MCF 10A (cell line): Measurements from ENCODE around the gene AMZ1. TPM values are rescaled to one million over a fixed set of nuclear protein-coding genes. Genes with fewer than 3 reads are reported as not detected.

ENCODE experiments used
- BruUV-seq: library from RNA; stranded (reverse); fragments of 400-500 nt; replicated peaks from 2 replicates; lab custom pipeline; 2021; lab: Mats Ljungman, UMichigan
- CTCF ChIA-PET: fragments of 300-600 bp; sonication (Branson Sonifier 250); formaldehyde crosslinking; extraction: SDS; loops from one replicate; lab custom pipeline; 2021; ENCODE audit warnings: antibody characterized with exemption, inconsistent platforms; lab: Yijun Ruan, JAX
- POLR2A ChIA-PET: fragments of 300-600, 350-650 bp; sonication (Branson Sonifier 250); formaldehyde crosslinking; extraction: SDS; loops from one replicate; lab custom pipeline; 2020; ENCODE audit warnings: antibody characterized with exemption, inconsistent platforms; lab: Yijun Ruan, JAX
- DNase-seq: peaks from one replicate; pipeline ENCODE4 v3.0.0-alpha.2; 2018; ENCODE audit not compliant: unreplicated experiment
- H3K27ac Mint-ChIP-seq: one replicate; pipeline ENCODE4 v1.8.0; 2022; ENCODE audit warnings: mild to moderate bottlenecking, low read depth, mixed read lengths; ENCODE audit not compliant: unreplicated experiment
- H3K27me3 Mint-ChIP-seq: one replicate; pipeline ENCODE4 v1.8.0; 2022; ENCODE audit warnings: mixed read lengths; ENCODE audit not compliant: insufficient read depth, unreplicated experiment
- H3K36me3 Mint-ChIP-seq: one replicate; pipeline ENCODE4 v1.8.0; 2022; ENCODE audit warnings: mild to moderate bottlenecking, moderate library complexity, mixed read lengths; ENCODE audit not compliant: insufficient read depth, unreplicated experiment
- H3K4me1 Mint-ChIP-seq: one replicate; pipeline ENCODE4 v1.8.0; 2022; ENCODE audit warnings: mixed read lengths; ENCODE audit not compliant: insufficient read depth, unreplicated experiment
- H3K4me3 Mint-ChIP-seq: one replicate; pipeline ENCODE4 v1.8.0; 2022; ENCODE audit warnings: mild to moderate bottlenecking, moderate library complexity, mixed read lengths; ENCODE audit not compliant: unreplicated experiment
- H3K9me3 Mint-ChIP-seq: one replicate; pipeline ENCODE4 v1.8.0; 2022; ENCODE audit warnings: mixed read lengths; ENCODE audit not compliant: unreplicated experiment
- intact Hi-C: fragments of 100-400 bp; cut with micrococcal nuclease; formaldehyde crosslinking; loops from 2 replicates; pipeline ENCODE4 v1.14.1; 2022
- total RNA-seq: library from RNA; stranded (reverse); gene quantifications from 2 replicates; pipeline ENCODE4 v1.2.3, GENCODE V29; 2022
- TF ChIP-seq, protein P1 (sequence below): fragments of 200-600 bp; IDR thresholded peaks from one replicate; pipeline ENCODE4 v1.8.0; 2022; ENCODE audit warnings: antibody characterized with exemption, mild to moderate bottlenecking; ENCODE audit not compliant: unreplicated experiment

The AMZ1 gene
- total RNA-seq, 1 experiment from 2014 or later = not detected

- DNase-seq = no peak
- Mint-ChIP-seq H3K4me3 (no peak overlapping the region), H3K9me3 (no peaks in the 10 kb centered on the region), H3K4me1 (no peaks in the 10 kb centered on the region), H3K36me3 (peaks cover 5% of the 10 kb centered on the region), H3K27me3 (no peaks in the 10 kb centered on the region), H3K27ac (no peak overlapping the region)
- intact Hi-C loops = no loop called here
- TF ChIP-seq, protein P1, sequence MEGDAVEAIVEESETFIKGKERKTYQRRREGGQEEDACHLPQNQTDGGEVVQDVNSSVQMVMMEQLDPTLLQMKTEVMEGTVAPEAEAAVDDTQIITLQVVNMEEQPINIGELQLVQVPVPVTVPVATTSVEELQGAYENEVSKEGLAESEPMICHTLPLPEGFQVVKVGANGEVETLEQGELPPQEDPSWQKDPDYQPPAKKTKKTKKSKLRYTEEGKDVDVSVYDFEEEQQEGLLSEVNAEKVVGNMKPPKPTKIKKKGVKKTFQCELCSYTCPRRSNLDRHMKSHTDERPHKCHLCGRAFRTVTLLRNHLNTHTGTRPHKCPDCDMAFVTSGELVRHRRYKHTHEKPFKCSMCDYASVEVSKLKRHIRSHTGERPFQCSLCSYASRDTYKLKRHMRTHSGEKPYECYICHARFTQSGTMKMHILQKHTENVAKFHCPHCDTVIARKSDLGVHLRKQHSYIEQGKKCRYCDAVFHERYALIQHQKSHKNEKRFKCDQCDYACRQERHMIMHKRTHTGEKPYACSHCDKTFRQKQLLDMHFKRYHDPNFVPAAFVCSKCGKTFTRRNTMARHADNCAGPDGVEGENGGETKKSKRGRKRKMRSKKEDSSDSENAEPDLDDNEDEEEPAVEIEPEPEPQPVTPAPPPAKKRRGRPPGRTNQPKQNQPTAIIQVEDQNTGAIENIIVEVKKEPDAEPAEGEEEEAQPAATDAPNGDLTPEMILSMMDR = no peak
- CTCF ChIA-PET = no interaction called here
- BruUV-seq = no TSS peak
- POLR2A ChIA-PET = no interaction called here
Measured at GRCh38 chr7:2646336-2646679, 41.7 kb upstream of the AMZ1 start.

GRCh38 chr7:2646680-2647571 lies 41.1 kb upstream of the AMZ1 start:
- ChIA-PET CTCF (no interaction called here), POLR2A (no interaction called here)
- Mint-ChIP-seq H3K4me1 (no peaks in the 10 kb centered on the region), H3K9me3 (no peaks in the 10 kb centered on the region), H3K36me3 (peaks cover 6% of the 10 kb centered on the region), H3K4me3 (no peak overlapping the region), H3K27me3 (no peaks in the 10 kb centered on the region), H3K27ac (no peak overlapping the region)
- TF ChIP-seq, protein P1 = no peak
- BruUV-seq = no TSS peak
- intact Hi-C loops = no loop called here
- DNase-seq = no peak

GRCh38 chr7:2647594-2648172 lies 40.3 kb upstream of the AMZ1 start:
- ChIA-PET CTCF (no interaction called here), POLR2A (no interaction called here)
- no peak overlapping the region for H3K27ac Mint-ChIP-seq
- H3K36me3 Mint-ChIP-seq = peaks cover 10% of the 10 kb centered on the region
- intact Hi-C loops = no loop called here
- no peak overlapping the region for H3K4me3 Mint-ChIP-seq
- BruUV-seq = no TSS peak
- DNase-seq = no peak
- H3K4me1 Mint-ChIP-seq = no peaks in the 10 kb centered on the region
- H3K27me3 Mint-ChIP-seq = no peaks in the 10 kb centered on the region
- no peaks in the 10 kb centered on the region for H3K9me3 Mint-ChIP-seq
- TF ChIP-seq, protein P1 = no peak

- Mint-ChIP-seq H3K27ac (no peak overlapping the region), H3K27me3 (no peaks in the 10 kb centered on the region), H3K36me3 (peaks cover 10% of the 10 kb centered on the region), H3K4me1 (no peaks in the 10 kb centered on the region), H3K9me3 (no peaks in the 10 kb centered on the region), H3K4me3 (no peak overlapping the region)
- BruUV-seq = no TSS peak
- TF ChIP-seq, protein P1 = no peak
- CTCF ChIA-PET = no interaction called here
- POLR2A ChIA-PET = no interaction called here
- intact Hi-C loops = no loop called here
- no peak for DNase-seq
Measured at GRCh38 chr7:2649139-2649838, 38.7 kb upstream of the AMZ1 start.
